Ovary (tissue), 3 donors: ENCODE results near the gene DAP.

Experiments used
- CTCF ChIP-seq, 3 donors: fragments of 450-650 bp in 2 of 3; fragments of 200-600 bp in 1 of 3; IDR thresholded peaks; one replicate each; pipeline versions ENCODE4 v1.5.1 to v1.8.0; 2016 to 2022; ENCODE audit warnings: antibody characterized with exemption in 3 of 3, mild to moderate bottlenecking in 1 of 3
- POLR2A ChIP-seq: fragments of 450-650 bp; IDR thresholded peaks from one replicate; pipeline ENCODE4 v1.6.1; 2017; ENCODE audit warnings: antibody characterized with exemption, mild to moderate bottlenecking, moderate library complexity
- donor health status: DM: no; HTN: no; CAD: no.

GRCh38 chr5:10747678-10748622, 13.1 kb downstream of the DAP start:
- TF ChIP-seq CTCF (IDR thresholded peaks at IDR 0.05) (no peak), POLR2A (no peak)
